ENCODE results near the gene CPN1. TPM values are rescaled to one million over a fixed set of nuclear protein-coding genes. Genes with fewer than 3 reads are reported as not detected.

The CPN1 gene
- total RNA-seq, 1 experiment from 2014 or later: not detected

GRCh38 chr10:100061401-100061800 lies 20.3 kb downstream of the CPN1 start:
- H3K56ac ChIP-seq (ENCODE audit: insufficient read length, low read depth, low read length): no peak overlapping the region
- H3K9ac ChIP-seq (ENCODE audit: extremely low read depth, insufficient read length, low read length): no peak overlapping the region
- no peak overlapping the region for H2BK15ac ChIP-seq (ENCODE audit: low read depth, low read length)
- no peak overlapping the region for H3K4me2 ChIP-seq (ENCODE audit: insufficient read depth, insufficient read length, low read length)
- H3K14ac ChIP-seq (ENCODE audit: insufficient read depth, low read length): no peak overlapping the region
- H3K27ac ChIP-seq (ENCODE audit: insufficient read length, low read depth, low read length): no peak overlapping the region
- peaks cover 3% of the 10 kb centered on the region in 2 experiments; a peak in 3 of 5 replicates for H3K9me3 Mint-ChIP-seq
- no peaks in the 10 kb centered on the region for H3K23me2 ChIP-seq (ENCODE audit: insufficient read length, low read depth, low read length, poor library complexity, severe bottlenecking)
- no peaks in the 10 kb centered on the region for H3K79me2 ChIP-seq (ENCODE audit: insufficient read depth, low read length)
- no peaks in the 10 kb centered on the region for H3K4me1 ChIP-seq (ENCODE audit: insufficient read depth, low read length)
- no peak overlapping the region for H3K18ac ChIP-seq (ENCODE audit: insufficient read length, low read depth, low read length)
- no peak for DNase-seq
- H2AFZ ChIP-seq (ENCODE audit: low read length): no peak overlapping the region
- H3K9me3 ChIP-seq (ENCODE audit: control insufficient read depth, low read depth, low read length): no peaks in the 10 kb centered on the region
- peaks cover 0 to 3% (median 0%) of the 10 kb centered on the region in 3 experiments; a peak in 1 of 7 replicates for H3K36me3 Mint-ChIP-seq (ENCODE audit: insufficient read depth in 1 of 3, low read depth in 3 of 3)
- H4K91ac ChIP-seq (ENCODE audit: insufficient read length, low read depth, low read length): no peak overlapping the region
- H3K27ac Mint-ChIP-seq: no peak overlapping the region
- no peaks in the 10 kb centered on the region for H3K27me3 Mint-ChIP-seq (ENCODE audit: low read depth)
- H3K23ac ChIP-seq (ENCODE audit: insufficient read length, low read depth, low read length): no peak overlapping the region
- H3K4ac ChIP-seq (ENCODE audit: low read depth, low read length): no peak overlapping the region
- H4K8ac ChIP-seq (replicated peaks; ENCODE audit: insufficient read length, low read depth, low read length): no peak overlapping the region
- TF ChIP-seq, protein P1, sequence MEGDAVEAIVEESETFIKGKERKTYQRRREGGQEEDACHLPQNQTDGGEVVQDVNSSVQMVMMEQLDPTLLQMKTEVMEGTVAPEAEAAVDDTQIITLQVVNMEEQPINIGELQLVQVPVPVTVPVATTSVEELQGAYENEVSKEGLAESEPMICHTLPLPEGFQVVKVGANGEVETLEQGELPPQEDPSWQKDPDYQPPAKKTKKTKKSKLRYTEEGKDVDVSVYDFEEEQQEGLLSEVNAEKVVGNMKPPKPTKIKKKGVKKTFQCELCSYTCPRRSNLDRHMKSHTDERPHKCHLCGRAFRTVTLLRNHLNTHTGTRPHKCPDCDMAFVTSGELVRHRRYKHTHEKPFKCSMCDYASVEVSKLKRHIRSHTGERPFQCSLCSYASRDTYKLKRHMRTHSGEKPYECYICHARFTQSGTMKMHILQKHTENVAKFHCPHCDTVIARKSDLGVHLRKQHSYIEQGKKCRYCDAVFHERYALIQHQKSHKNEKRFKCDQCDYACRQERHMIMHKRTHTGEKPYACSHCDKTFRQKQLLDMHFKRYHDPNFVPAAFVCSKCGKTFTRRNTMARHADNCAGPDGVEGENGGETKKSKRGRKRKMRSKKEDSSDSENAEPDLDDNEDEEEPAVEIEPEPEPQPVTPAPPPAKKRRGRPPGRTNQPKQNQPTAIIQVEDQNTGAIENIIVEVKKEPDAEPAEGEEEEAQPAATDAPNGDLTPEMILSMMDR (conservative IDR thresholded peaks at IDR 0.05): no peak
- no CpG with 5 or more reads among the region's 1 CpG for WGBS (ENCODE audit: extremely low coverage, insufficient read length, low lambda C conversion rate)
- no peaks in the 10 kb centered on the region for H3K79me1 ChIP-seq (ENCODE audit: insufficient read depth, low read depth, low read length, poor library complexity, severe bottlenecking)
- no peak overlapping the region for H2AK5ac ChIP-seq (ENCODE audit: insufficient read length, low read length)
- no peak overlapping the region for H2BK12ac ChIP-seq (ENCODE audit: insufficient read length, low read depth, low read length)
- no peaks in the 10 kb centered on the region for H4K20me1 ChIP-seq (ENCODE audit: control insufficient read depth, insufficient read depth, insufficient read length)
- no peak overlapping the region for H2BK20ac ChIP-seq (ENCODE audit: low read depth, low read length, poor library complexity, severe bottlenecking)
- no peak overlapping the region for H2BK120ac ChIP-seq (ENCODE audit: low read depth, low read length, poor library complexity, severe bottlenecking)
- H3K4me3 Mint-ChIP-seq: no peak overlapping the region
- H3K4me1 Mint-ChIP-seq: 0 out of 4 replicates have a peak, but pooled peaks cover 0 to 7% of the 10 kb centered on the region in 2 experiments
- H2BK5ac ChIP-seq (ENCODE audit: insufficient read length, low read length): no peak overlapping the region
- no peak overlapping the region for H4K5ac ChIP-seq (ENCODE audit: insufficient read length, low read depth, low read length)
- H3T11ph ChIP-seq (ENCODE audit: low read length): no peak overlapping the region
- H3K27me3 ChIP-seq (ENCODE audit: insufficient read depth, low read length): no peaks in the 10 kb centered on the region
